ENCODE measurements around the gene KRT75. TPM values are rescaled to one million over a fixed set of nuclear protein-coding genes. Genes with fewer than 3 reads are reported as not detected.

The KRT75 gene
- total RNA-seq, 1 experiment from 2014 or later, result not detected

GRCh38 chr12:52443966-52444365, 9.8 kb upstream of the KRT75 start (continued):
- TF ChIP-seq, protein P1, sequence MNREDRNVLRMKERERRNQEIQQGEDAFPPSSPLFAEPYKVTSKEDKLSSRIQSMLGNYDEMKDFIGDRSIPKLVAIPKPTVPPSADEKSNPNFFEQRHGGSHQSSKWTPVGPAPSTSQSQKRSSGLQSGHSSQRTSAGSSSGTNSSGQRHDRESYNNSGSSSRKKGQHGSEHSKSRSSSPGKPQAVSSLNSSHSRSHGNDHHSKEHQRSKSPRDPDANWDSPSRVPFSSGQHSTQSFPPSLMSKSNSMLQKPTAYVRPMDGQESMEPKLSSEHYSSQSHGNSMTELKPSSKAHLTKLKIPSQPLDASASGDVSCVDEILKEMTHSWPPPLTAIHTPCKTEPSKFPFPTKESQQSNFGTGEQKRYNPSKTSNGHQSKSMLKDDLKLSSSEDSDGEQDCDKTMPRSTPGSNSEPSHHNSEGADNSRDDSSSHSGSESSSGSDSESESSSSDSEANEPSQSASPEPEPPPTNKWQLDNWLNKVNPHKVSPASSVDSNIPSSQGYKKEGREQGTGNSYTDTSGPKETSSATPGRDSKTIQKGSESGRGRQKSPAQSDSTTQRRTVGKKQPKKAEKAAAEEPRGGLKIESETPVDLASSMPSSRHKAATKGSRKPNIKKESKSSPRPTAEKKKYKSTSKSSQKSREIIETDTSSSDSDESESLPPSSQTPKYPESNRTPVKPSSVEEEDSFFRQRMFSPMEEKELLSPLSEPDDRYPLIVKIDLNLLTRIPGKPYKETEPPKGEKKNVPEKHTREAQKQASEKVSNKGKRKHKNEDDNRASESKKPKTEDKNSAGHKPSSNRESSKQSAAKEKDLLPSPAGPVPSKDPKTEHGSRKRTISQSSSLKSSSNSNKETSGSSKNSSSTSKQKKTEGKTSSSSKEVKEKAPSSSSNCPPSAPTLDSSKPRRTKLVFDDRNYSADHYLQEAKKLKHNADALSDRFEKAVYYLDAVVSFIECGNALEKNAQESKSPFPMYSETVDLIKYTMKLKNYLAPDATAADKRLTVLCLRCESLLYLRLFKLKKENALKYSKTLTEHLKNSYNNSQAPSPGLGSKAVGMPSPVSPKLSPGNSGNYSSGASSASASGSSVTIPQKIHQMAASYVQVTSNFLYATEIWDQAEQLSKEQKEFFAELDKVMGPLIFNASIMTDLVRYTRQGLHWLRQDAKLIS (CRISPR knock-in tag; IDR thresholded peaks at IDR 0.05; ENCODE audit: borderline replicate concordance), result no peak
- TF ChIP-seq TEAD1 (CRISPR knock-in tag; IDR thresholded peaks at IDR 0.05), result no peak
- no peak for TF ChIP-seq EMX1 (CRISPR knock-in tag; IDR thresholded peaks at IDR 0.05)
- TF ChIP-seq NR1H2 (CRISPR knock-in tag; IDR thresholded peaks at IDR 0.05), result no peak
- TF ChIP-seq ZNF121 (CRISPR knock-in tag; IDR thresholded peaks at IDR 0.05), result no peak
- TF ChIP-seq GABPB1 (CRISPR knock-in tag; IDR thresholded peaks at IDR 0.05), result no peak

DNA sequence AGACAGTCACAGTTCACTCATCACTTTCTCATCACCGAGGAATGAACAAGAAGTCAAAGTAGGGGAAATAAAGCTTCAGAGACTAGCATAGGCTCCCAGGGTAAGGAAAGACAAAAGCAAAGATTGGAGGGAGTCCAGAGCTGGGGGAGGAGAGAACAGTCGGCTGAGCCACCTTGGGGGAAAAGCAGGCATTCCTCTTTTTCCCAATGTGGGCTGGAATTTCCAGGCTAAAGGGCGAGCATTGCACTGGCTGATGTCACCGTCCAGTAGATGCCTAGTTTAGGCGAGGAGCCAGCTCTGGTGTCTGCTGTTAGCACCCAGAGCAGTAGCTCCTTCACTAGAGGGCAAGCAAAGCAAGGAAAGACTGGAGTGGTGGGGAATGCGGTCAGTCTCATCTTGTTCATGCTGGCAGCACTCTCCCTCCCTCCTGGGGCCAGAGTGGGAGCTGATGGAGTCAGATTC, 8.5 kb upstream of the KRT75 start:
- POLR2A ChIA-PET, result no interaction called here
- DNase-seq (ENCODE audit: low spot score) (peak; percentile 60), ATAC-seq (peak; percentile 96)
- TF ChIP-seq NFATC4 (CRISPR knock-in tag; IDR thresholded peaks at IDR 0.05) (no peak), PRRX2 (CRISPR knock-in tag; IDR thresholded peaks at IDR 0.05) (no peak), GABPB1 (CRISPR knock-in tag; IDR thresholded peaks at IDR 0.05) (no peak), USF1 (CRISPR knock-in tag; IDR thresholded peaks at IDR 0.05) (no peak), ZNF396 (CRISPR knock-in tag; IDR thresholded peaks at IDR 0.05; ENCODE audit: borderline replicate concordance) (no peak), CREB1 (CRISPR knock-in tag; IDR thresholded peaks at IDR 0.05) (no peak), MLX (CRISPR knock-in tag; IDR thresholded peaks at IDR 0.05) (no peak), FOXK1 (CRISPR knock-in tag; IDR thresholded peaks at IDR 0.05) (no peak), ZNF671 (CRISPR knock-in tag; IDR thresholded peaks at IDR 0.05) (no peak), TCF7 (CRISPR knock-in tag; IDR thresholded peaks at IDR 0.05; ENCODE audit: low read depth) (no peak), TP53 (CRISPR knock-in tag; IDR thresholded peaks at IDR 0.05) (no peak), RORB (CRISPR knock-in tag; IDR thresholded peaks at IDR 0.05) (no peak)
- TF ChIP-seq, protein P2, sequence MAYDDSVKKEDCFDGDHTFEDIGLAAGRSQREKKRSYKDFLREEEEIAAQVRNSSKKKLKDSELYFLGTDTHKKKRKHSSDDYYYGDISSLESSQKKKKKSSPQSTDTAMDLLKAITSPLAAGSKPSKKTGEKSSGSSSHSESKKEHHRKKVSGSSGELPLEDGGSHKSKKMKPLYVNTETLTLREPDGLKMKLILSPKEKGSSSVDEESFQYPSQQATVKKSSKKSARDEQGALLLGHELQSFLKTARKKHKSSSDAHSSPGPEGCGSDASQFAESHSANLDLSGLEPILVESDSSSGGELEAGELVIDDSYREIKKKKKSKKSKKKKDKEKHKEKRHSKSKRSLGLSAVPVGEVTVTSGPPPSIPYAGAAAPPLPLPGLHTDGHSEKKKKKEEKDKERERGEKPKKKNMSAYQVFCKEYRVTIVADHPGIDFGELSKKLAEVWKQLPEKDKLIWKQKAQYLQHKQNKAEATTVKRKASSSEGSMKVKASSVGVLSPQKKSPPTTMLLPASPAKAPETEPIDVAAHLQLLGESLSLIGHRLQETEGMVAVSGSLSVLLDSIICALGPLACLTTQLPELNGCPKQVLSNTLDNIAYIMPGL (CRISPR knock-in tag; IDR thresholded peaks at IDR 0.05), result no peak
- TF ChIP-seq, protein P3, sequence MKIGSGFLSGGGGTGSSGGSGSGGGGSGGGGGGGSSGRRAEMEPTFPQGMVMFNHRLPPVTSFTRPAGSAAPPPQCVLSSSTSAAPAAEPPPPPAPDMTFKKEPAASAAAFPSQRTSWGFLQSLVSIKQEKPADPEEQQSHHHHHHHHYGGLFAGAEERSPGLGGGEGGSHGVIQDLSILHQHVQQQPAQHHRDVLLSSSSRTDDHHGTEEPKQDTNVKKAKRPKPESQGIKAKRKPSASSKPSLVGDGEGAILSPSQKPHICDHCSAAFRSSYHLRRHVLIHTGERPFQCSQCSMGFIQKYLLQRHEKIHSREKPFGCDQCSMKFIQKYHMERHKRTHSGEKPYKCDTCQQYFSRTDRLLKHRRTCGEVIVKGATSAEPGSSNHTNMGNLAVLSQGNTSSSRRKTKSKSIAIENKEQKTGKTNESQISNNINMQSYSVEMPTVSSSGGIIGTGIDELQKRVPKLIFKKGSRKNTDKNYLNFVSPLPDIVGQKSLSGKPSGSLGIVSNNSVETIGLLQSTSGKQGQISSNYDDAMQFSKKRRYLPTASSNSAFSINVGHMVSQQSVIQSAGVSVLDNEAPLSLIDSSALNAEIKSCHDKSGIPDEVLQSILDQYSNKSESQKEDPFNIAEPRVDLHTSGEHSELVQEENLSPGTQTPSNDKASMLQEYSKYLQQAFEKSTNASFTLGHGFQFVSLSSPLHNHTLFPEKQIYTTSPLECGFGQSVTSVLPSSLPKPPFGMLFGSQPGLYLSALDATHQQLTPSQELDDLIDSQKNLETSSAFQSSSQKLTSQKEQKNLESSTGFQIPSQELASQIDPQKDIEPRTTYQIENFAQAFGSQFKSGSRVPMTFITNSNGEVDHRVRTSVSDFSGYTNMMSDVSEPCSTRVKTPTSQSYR (CRISPR knock-in tag; IDR thresholded peaks at IDR 0.05), result no peak
- TF ChIP-seq, protein P4, sequence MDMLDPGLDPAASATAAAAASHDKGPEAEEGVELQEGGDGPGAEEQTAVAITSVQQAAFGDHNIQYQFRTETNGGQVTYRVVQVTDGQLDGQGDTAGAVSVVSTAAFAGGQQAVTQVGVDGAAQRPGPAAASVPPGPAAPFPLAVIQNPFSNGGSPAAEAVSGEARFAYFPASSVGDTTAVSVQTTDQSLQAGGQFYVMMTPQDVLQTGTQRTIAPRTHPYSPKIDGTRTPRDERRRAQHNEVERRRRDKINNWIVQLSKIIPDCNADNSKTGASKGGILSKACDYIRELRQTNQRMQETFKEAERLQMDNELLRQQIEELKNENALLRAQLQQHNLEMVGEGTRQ (CRISPR knock-in tag; IDR thresholded peaks at IDR 0.05), result no peak
- TF ChIP-seq, protein P5, sequence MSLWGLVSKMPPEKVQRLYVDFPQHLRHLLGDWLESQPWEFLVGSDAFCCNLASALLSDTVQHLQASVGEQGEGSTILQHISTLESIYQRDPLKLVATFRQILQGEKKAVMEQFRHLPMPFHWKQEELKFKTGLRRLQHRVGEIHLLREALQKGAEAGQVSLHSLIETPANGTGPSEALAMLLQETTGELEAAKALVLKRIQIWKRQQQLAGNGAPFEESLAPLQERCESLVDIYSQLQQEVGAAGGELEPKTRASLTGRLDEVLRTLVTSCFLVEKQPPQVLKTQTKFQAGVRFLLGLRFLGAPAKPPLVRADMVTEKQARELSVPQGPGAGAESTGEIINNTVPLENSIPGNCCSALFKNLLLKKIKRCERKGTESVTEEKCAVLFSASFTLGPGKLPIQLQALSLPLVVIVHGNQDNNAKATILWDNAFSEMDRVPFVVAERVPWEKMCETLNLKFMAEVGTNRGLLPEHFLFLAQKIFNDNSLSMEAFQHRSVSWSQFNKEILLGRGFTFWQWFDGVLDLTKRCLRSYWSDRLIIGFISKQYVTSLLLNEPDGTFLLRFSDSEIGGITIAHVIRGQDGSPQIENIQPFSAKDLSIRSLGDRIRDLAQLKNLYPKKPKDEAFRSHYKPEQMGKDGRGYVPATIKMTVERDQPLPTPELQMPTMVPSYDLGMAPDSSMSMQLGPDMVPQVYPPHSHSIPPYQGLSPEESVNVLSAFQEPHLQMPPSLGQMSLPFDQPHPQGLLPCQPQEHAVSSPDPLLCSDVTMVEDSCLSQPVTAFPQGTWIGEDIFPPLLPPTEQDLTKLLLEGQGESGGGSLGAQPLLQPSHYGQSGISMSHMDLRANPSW (CRISPR knock-in tag; conservative IDR thresholded peaks at IDR 0.05; ENCODE audit: low read depth), result no peak
- H3K9me3 Mint-ChIP-seq, result no peaks in the 10 kb centered on the region
- H3K4me3 Mint-ChIP-seq, result no peak overlapping the region; the same call in 1 of the 2 replicates
- H3K4me1 Mint-ChIP-seq, result peaks cover 22% of the 10 kb centered on the region
- CTCF ChIA-PET, result interaction anchor here (0.6 to 1.6 kb wide), 17 partner anchors 9 to 538 kb away, joined by 3 to 24 read pairs (median 4); partner anchors contain the start of gene KRT75
- H3K27ac Mint-ChIP-seq, result peak overlapping the region; percentile 43
- no peaks in the 10 kb centered on the region for H3K27me3 Mint-ChIP-seq (ENCODE audit: low read depth)
- no peaks in the 10 kb centered on the region for H3K36me3 Mint-ChIP-seq
